SJCRH30 (cell line): ENCODE measurements around the gene UBTD2. TPM values are rescaled to one million over a fixed set of nuclear protein-coding genes. Genes with fewer than 3 reads are reported as not detected.

Experiments used
- DNase-seq, 2 experiments: peaks; one replicate each; pipeline ENCODE4 v3.0.0-alpha.2; 2015 to 2020
- H3K27ac ChIP-seq: fragments of 250-450 bp; sonication (Bioruptor Pico); 2 replicates; pipeline ENCODE4 v1.5.1; 2020; ENCODE audit warnings: mild to moderate bottlenecking, moderate library complexity
- H3K27me3 ChIP-seq: fragments of 250-450 bp; sonication (Bioruptor Pico); 2 replicates; pipeline ENCODE4 v1.5.1; 2020; ENCODE audit warnings: mild to moderate bottlenecking, moderate library complexity
- H3K36me3 ChIP-seq: fragments of 250-450 bp; sonication (Bioruptor Pico); 2 replicates; pipeline ENCODE4 v1.5.1; 2020; ENCODE audit warnings: mild to moderate bottlenecking, moderate library complexity
- H3K4me1 ChIP-seq: fragments of 250-450 bp; sonication (Bioruptor Pico); 2 replicates; pipeline ENCODE4 v1.5.1; 2020; ENCODE audit warnings: mild to moderate bottlenecking, moderate library complexity
- H3K4me3 ChIP-seq: fragments of 250-450 bp; sonication (Bioruptor Pico); 2 replicates; pipeline ENCODE4 v1.5.1; 2020; ENCODE audit warnings: mild to moderate bottlenecking, moderate library complexity
- H3K9me3 ChIP-seq: fragments of 250-450 bp; sonication (Bioruptor Pico); replicated peaks from 2 replicates; pipeline ENCODE4 v1.5.1; 2020; ENCODE audit warnings: mild to moderate bottlenecking, moderate library complexity
- total RNA-seq: library from RNA; depleted of rRNA; stranded (reverse); fragments of >200 nt; shearing (Covaris generic); gene quantifications from 2 replicates; pipeline ENCODE4 v1.2.3, GENCODE V29; 2014

UBTD2 gene
- total RNA-seq, 1 experiment from 2014 or later, result 62.7 TPM

DNA sequence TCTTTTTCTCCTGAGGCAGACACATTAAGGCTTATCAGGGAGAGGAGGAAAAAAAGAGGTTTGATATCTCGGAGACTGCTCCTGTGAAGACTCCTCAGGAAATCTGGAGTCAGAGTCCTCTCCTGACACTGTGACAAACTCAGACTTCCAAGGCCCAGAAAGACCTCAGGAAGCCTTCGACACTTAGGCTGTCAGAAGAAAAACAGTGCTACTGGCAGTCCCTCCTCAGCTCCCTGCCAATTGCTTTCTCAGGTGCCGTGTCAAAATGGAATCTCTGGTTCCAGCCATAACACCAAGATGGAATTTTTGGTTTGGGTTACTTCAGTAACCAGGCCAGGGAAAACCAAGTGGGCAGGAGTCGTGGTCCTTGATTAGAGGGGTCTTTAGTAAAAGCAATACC lies 99.7 kb downstream of the UBTD2 start:
- DNase-seq, result no peak
- Histone ChIP-seq H3K27me3 (no peaks in the 10 kb centered on the region), H3K27ac (no peak overlapping the region), H3K9me3 (no peaks in the 10 kb centered on the region), H3K4me1 (peaks cover 16% of the 10 kb centered on the region), H3K4me3 (no peak overlapping the region), H3K36me3 (no peaks in the 10 kb centered on the region)

DNA sequence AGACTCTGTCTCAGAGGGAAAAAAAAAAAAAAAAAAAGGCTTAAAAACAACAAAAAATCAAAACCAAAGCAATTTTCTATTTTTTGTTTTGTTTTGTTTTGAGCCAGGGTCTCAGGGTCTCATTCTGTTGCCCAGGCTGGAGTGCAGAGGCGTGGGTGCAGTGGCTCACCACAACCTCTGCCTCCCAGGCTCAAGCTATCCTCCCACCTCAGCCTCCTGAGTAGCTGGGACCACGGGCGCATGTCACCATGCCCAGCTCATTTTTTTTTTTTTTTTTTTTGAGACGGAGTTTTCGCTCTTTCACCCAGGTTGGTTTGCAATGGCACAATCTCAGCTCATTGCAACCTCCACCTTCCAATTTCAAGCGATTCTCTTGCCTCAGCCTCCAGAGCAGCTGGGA lies 101.3 kb downstream of the UBTD2 start:
- H3K27me3 ChIP-seq, result no peaks in the 10 kb centered on the region
- H3K36me3 ChIP-seq, result no peaks in the 10 kb centered on the region
- H3K9me3 ChIP-seq, result no peaks in the 10 kb centered on the region
- no peak overlapping the region for H3K27ac ChIP-seq
- no peak overlapping the region for H3K4me3 ChIP-seq
- no peak for DNase-seq
- peaks cover 16% of the 10 kb centered on the region for H3K4me1 ChIP-seq

DNA sequence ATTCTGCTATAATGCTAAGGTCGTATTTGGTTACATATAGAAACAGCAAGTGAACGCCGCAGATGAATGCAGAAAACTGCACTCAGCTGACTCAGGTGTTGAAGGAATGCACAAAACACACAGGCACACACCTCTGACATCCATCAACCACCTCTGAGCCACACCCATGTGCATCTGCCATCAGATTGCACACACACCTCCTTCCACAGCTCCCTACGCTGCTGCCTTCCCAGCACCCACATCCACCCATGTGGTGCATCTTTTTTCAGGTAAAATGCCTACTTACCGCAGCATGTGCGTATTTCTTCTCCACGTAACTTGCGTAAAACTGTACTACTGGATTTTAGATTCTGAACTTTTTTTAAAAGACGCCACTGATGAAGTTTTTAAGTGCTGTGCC lies 102.6 kb downstream of the UBTD2 start:
- Histone ChIP-seq H3K36me3 (no peaks in the 10 kb centered on the region), H3K27me3 (no peaks in the 10 kb centered on the region), H3K4me1 (peaks cover 12% of the 10 kb centered on the region), H3K9me3 (no peaks in the 10 kb centered on the region), H3K27ac (no peak overlapping the region), H3K4me3 (no peak overlapping the region)
- no peak for DNase-seq

DNA sequence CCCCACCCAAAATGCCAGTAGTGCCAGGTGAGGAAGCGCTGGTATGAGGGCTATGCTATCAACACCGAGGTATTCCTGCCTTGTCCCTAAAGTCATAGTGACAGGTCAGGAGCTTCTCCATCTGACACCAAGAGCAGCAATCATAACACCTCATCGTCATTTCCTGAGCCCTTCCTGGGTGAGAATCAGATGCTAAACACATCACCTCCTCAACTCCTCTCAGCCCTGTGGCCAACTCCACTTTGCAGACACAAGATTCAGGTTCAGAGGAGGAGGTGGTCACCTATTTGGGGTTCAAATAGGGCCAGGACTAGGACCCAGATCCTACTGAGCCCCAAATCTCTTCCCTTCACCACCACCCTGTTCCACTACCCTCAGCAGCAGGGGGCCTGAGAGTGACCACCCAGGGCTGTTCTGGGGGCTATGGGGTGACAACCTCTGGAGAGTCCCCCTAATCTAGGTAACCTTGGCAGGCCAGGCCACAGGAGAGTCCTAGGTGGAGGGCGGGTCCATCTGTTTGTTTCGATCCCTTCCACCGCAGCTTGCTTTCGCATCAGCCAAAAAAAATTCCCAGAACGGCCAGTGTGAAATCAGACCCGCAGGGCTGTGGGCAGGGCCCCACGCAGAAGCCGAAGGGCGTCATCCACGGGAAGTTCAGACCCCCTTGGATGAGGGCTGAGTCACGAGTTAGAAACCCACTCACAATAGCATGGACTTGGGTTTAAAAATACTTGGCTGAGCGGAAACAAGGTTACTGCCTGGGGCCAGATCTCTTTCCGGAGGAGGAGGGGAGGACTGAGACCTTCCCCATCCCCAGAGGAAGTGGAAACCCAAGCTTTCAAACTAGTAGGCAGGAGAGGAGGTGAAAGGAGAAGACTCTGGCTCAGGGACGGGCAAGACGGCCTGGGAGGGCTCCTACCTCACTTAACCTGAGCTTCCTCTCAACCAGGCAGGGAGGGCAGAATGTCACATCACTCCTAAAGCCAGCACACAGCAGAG lies 104.3 kb downstream of the UBTD2 start:
- Histone ChIP-seq H3K27me3 (no peaks in the 10 kb centered on the region), H3K4me1 (peaks cover 12% of the 10 kb centered on the region), H3K9me3 (no peaks in the 10 kb centered on the region), H3K36me3 (no peaks in the 10 kb centered on the region), H3K27ac (peak overlapping the region; percentile 34), H3K4me3 (0 out of 2 replicates have a peak overlapping the region, but pooled peaks have one; percentile 15)
- DNase-seq, result peak; percentile 51 to 73

DNA sequence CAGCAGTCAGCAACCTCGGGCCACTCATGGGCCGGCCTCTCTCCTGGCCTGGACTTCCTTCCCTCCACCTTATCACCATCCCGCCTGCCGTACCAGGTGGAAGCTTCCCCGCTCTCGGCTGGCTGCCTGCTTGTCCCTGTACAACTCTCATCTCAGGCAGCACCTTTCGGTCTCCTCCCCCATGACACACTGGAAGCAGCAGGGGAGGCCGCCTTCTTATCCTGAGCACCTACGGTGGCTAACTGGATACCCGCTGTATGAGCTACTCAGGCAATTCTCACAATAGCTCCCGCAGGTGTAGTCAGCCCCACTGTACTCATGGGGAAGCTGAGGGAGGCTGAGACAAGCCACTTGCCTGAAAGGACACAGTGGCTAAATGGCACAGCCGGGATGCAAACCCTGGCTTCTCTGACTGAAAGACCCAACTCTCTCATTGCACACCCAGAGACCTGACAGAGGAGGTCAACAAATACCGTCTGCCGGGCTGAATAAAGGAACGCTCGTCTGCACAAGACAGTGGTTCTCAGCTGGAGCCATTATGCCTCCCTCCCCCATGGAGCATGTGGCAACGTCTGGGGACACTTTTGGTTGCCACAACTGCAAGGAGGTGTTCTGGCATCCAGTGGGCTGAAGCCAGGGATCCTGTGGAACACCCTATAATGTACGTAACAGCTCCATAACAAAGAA lies 105.1 kb downstream of the UBTD2 start:
- H3K27ac ChIP-seq, result no peak overlapping the region

DNA sequence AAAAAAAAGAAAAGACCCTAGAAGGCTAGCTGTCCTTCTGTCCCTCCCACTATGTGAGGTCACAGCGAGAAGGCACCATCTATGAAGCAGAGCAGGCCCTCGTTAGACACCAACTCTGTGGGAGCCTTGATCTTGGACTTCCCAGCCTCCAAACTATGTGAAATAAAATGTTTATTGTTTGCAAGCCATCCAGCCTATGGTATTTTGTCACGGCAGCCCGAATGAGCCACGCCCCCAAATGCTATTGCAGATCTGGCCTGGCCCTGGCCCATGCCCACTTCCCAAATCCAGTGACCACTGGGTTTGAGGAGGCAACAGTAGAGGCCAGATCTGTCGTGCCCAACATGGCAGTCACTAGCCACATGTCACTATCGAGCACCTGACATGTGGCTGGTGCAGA lies 106.4 kb downstream of the UBTD2 start:
- Histone ChIP-seq H3K4me1 (peaks cover 12% of the 10 kb centered on the region), H3K27me3 (no peaks in the 10 kb centered on the region)
- DNase-seq, result no peak

More for the DNA sequence above, 105.1 kb downstream of the UBTD2 start:
- H3K27me3 ChIP-seq, result no peaks in the 10 kb centered on the region
- no peaks in the 10 kb centered on the region for H3K36me3 ChIP-seq
- no peaks in the 10 kb centered on the region for H3K9me3 ChIP-seq
- peaks cover 12% of the 10 kb centered on the region for H3K4me1 ChIP-seq
- H3K4me3 ChIP-seq, result no peak overlapping the region
- no peak for DNase-seq

DNA sequence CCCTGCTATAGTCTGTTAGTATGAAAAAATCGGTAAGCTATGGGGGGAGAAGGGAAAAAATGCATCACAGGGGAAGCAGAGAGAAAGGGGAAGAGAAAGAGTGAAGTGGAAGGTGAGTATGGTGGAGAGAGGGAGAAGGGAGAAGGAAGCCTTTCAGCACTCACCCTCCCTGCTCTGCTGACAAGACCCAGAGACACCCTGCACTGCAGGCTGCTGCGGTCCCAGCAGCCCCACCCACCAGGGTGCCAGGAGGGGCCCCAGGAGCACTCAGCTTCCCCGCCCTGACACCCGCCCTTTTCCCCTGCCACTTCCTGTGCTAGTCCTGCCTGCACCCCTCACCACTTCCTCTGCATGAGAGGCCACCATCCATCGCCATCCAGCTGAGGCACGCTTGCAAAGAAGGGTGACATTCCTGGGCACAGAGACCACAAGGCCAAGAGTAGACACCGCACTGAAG lies 108.3 kb downstream of the UBTD2 start:
- no peak overlapping the region for H3K27ac ChIP-seq
- H3K36me3 ChIP-seq, result no peaks in the 10 kb centered on the region
- peaks cover 12% of the 10 kb centered on the region for H3K4me1 ChIP-seq
- H3K9me3 ChIP-seq, result no peaks in the 10 kb centered on the region
- no peak for DNase-seq
- no peaks in the 10 kb centered on the region for H3K27me3 ChIP-seq
- H3K4me3 ChIP-seq, result no peak overlapping the region

More for the DNA sequence above, 106.4 kb downstream of the UBTD2 start:
- Histone ChIP-seq H3K36me3 (no peaks in the 10 kb centered on the region), H3K27ac (no peak overlapping the region), H3K4me3 (no peak overlapping the region), H3K9me3 (no peaks in the 10 kb centered on the region)

DNA sequence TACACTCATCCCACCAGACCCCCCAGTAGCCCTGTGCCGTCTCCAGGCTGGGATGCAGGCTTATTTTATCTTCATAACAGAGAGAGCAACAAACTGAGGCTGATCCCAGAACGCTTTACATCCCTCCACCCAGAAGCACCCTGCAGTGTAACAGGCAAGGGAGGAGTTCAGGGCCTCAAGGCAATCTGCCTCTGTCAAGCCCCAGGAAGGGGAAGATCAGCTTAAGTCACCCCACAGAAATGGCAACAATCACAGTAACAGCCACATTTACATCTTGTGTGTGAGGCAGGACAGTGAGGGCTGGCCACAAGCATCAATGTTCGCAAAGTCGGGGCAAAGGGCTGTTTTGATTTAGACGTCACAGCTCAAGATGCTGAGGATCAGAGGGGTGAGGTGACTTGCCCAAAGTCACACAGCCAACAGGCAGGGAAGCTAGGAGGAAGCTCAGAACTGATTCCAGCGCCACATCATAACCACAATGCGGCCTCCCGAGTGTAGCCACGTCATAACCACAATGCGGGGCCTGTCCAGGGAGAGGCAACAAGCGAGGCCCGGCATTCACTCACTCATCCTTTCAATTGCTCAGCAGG lies 109.9 kb downstream of the UBTD2 start:
- no peak for DNase-seq
- no peak overlapping the region for H3K4me3 ChIP-seq
- H3K36me3 ChIP-seq, result no peaks in the 10 kb centered on the region
- peaks cover under 1% of the 10 kb centered on the region for H3K4me1 ChIP-seq
- no peak overlapping the region for H3K27ac ChIP-seq
- H3K27me3 ChIP-seq, result no peaks in the 10 kb centered on the region
- no peaks in the 10 kb centered on the region for H3K9me3 ChIP-seq

DNA sequence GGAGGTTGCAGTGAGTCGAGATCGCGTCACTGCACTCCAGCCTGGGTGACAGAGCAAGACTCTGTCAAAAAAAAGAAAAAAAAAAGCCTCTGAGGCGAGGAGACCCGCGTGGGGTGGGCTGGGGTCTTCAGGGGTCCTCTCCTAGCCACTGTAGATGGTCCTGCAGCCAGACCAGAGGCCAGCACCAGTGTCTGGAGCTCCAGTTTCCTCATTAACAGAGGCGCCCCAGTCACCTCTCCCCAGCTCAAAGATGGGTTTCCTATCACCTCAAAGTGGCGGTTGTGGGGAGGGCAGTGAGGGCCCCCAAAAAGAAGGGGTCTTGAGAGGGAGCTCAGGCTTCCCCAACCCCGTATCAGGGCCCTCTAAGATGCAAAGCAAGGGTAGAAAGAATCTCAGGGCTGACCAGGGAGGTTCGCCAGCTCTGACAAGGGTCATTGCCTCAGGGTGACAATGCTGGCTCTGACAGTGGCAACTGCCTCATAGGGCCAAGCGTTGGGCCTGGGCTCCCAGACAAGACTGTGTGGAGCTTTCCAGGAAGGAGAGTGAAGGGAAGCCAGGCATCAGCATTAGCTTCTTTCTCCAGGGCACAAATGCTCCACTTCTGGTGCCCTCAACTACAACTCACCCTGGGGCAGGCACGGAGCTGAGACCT lies 110.5 kb downstream of the UBTD2 start:
- Histone ChIP-seq H3K27ac (no peak overlapping the region), H3K4me1 (peaks cover 7% of the 10 kb centered on the region), H3K9me3 (no peaks in the 10 kb centered on the region), H3K27me3 (no peaks in the 10 kb centered on the region), H3K36me3 (no peaks in the 10 kb centered on the region), H3K4me3 (no peak overlapping the region)
- no peak for DNase-seq

DNA sequence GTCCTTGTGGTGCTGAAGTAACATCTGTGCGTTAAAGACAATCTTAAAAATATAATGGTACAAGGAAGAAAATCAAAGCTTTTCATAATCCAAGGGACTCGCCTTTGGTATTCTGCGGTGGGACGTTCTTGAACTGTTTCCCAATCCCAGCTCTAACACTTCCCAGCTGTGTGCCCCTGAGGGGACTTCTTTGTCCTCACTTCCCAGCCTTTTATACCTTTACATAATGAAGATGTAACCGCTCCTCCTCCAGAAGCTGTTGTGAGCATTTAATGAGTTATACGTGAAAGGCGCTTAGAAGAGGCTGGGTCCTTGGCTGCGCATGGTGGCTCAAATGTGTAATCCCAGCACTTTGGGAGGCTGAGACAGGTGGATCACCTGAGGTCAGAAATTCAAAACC lies 112.4 kb downstream of the UBTD2 start:
- H3K4me3 ChIP-seq, result no peak overlapping the region
- no peak for DNase-seq
- no peaks in the 10 kb centered on the region for H3K9me3 ChIP-seq
- no peaks in the 10 kb centered on the region for H3K27me3 ChIP-seq
- no peak overlapping the region for H3K27ac ChIP-seq
- H3K4me1 ChIP-seq, result peaks cover 9% of the 10 kb centered on the region
- no peaks in the 10 kb centered on the region for H3K36me3 ChIP-seq

DNA sequence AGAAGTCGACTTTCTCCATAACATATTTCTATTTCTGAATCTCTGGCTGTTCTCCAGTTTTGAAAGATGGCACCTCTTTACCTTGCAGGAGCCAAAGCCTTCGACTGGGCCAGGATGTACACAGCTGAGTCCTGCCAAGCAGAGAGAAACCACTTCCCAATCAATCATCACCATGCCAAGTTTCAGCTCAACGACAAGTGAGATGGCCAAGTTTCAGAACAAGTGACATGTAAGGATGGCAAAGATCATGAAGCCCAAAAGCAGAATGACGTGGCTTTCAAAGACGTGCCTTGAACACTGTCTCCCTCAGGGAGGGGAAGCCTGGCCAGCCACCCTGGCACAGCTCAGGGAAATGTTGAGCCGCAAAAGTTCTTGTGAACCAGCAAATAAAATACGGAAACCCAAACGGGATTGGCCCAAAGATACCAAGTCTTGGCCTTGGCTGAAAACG lies 113.3 kb downstream of the UBTD2 start:
- no peak overlapping the region for H3K27ac ChIP-seq
- peaks cover 10% of the 10 kb centered on the region for H3K4me1 ChIP-seq
- H3K36me3 ChIP-seq, result no peaks in the 10 kb centered on the region
- no peak for DNase-seq
- H3K4me3 ChIP-seq, result no peak overlapping the region
- H3K27me3 ChIP-seq, result no peaks in the 10 kb centered on the region
- H3K9me3 ChIP-seq, result no peaks in the 10 kb centered on the region

DNA sequence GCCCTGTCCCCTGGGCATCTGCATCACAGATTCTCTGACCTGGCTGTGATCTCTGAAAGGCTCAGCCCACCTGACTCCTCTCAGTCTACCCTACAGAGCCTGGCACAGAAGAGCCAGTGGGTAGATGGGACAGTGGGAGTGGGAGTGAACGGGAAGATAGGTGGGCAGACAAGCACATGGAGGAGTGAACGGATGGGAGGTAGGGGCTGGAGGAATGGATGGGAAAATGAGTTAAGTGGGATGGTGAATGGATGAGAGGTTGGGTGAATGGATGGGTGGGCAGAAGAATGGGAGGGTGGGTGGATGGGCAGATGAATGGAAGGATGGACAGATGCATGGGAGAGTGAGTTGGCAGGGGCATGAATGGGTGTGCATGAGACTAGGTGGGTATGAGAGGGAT lies 114.3 kb downstream of the UBTD2 start:
- Histone ChIP-seq H3K27me3 (no peaks in the 10 kb centered on the region), H3K4me1 (peaks cover 18% of the 10 kb centered on the region), H3K4me3 (no peak overlapping the region), H3K27ac (no peak overlapping the region), H3K36me3 (no peaks in the 10 kb centered on the region), H3K9me3 (no peaks in the 10 kb centered on the region)
- no peak for DNase-seq

DNA sequence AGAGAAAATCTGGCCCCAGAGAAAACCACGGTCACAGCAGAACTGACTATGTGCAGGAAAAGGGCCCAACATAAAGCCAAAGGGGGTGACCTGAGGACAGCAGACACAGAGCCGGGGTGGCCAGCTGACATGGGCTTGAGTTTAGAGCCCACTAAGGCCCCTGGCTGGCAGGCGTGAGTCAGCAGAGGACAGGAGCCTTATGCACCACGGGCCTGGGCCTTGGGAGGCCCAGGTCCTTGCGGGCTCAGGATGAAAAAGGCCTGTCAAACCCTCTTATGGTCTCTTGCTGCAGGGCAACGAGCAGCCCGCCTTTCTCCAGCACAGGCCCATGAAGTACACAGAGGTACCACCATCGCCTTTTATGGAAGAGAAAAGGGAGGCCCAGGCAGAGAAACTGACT lies 115.3 kb downstream of the UBTD2 start:
- Histone ChIP-seq H3K4me1 (peaks cover 24% of the 10 kb centered on the region), H3K36me3 (no peaks in the 10 kb centered on the region), H3K27me3 (no peaks in the 10 kb centered on the region), H3K4me3 (no peak overlapping the region), H3K9me3 (no peaks in the 10 kb centered on the region), H3K27ac (peak overlapping the region; percentile 8)
- peak; percentile 39 to 51 for DNase-seq

DNA sequence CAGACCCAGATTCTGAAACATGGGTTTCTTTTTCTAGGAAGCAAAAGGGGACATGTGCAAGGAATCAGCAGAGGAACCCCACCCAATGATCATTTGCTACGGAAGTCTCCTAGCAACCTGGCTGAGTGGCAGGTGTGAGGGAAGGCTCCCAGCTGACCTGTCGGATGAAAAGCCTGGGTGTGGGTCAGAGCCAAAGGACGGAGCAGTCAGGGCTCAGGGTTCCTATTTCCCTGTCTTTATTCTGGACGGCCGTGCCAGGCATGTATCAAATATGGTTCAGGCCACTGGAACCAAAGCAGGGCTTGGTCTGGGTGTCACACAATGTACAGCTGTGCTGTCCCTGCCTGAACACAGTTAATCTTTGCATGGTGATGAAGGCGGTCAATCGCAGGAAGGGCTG lies 115.7 kb downstream of the UBTD2 start:
- Histone ChIP-seq H3K27me3 (no peaks in the 10 kb centered on the region), H3K36me3 (no peaks in the 10 kb centered on the region), H3K27ac (peak overlapping the region; percentile 8), H3K4me3 (no peak overlapping the region), H3K9me3 (no peaks in the 10 kb centered on the region), H3K4me1 (peaks cover 26% of the 10 kb centered on the region)
- DNase-seq, result no peak
